Measurements from ENCODE around the gene ZNF493. TPM values are rescaled to one million over a fixed set of nuclear protein-coding genes. Genes with fewer than 3 reads are reported as not detected.
A peak's percentile ranks its signal among the peaks of the same experiment; 100 is the strongest.

ZNF493 gene
- total RNA-seq, 1 donor from 2014 or later: 11.1 TPM

GRCh38 chr19:21451187-21451586 lies 54.3 kb downstream of the ZNF493 start:
- DNase-seq (ENCODE audit: missing footprints): no peak
- ATAC-seq: no peak
- intact Hi-C loops (cut with DNase I): no loop called here

- ATAC-seq (no peak), DNase-seq (ENCODE audit: missing footprints) (no peak)
- intact Hi-C loops (cut with DNase I): no loop called here
These were observed 58.0 kb downstream of the ZNF493 start for GRCh38 chr19:21454901-21455300.

- ATAC-seq: no peak
- intact Hi-C loops (cut with DNase I): no loop called here
- DNase-seq (ENCODE audit: missing footprints): no peak
These were observed 63.8 kb downstream of the ZNF493 start for GRCh38 chr19:21460686-21461085.

GRCh38 chr19:21462540-21462939 lies 65.6 kb downstream of the ZNF493 start:
- ATAC-seq (no peak), DNase-seq (ENCODE audit: missing footprints) (no peak)
- intact Hi-C loops (cut with DNase I): no loop called here

- intact Hi-C loops (cut with DNase I): no loop called here
- peak; percentile 82 for ATAC-seq
These were observed 66.6 kb downstream of the ZNF493 start for GRCh38 chr19:21463449-21464105.

GRCh38 chr19:21466627-21467026 lies 69.7 kb downstream of the ZNF493 start:
- DNase-seq (ENCODE audit: missing footprints) (no peak), ATAC-seq (no peak)
- intact Hi-C loops (cut with DNase I): no loop called here

More at GRCh38 chr19:21463449-21464105, 66.6 kb downstream of the ZNF493 start:
- no peak for DNase-seq (ENCODE audit: missing footprints)

- ATAC-seq (no peak), DNase-seq (ENCODE audit: missing footprints) (no peak)
- intact Hi-C loops (cut with DNase I): no loop called here
These were observed 71.9 kb downstream of the ZNF493 start for GRCh38 chr19:21468791-21469190.

- intact Hi-C loops (cut with DNase I): no loop called here
- DNase-seq (ENCODE audit: missing footprints) (no peak), ATAC-seq (no peak)
These were observed 75.6 kb downstream of the ZNF493 start for GRCh38 chr19:21472507-21472906.

GRCh38 chr19:21474671-21475181 lies 77.8 kb downstream of the ZNF493 start:
- DNase-seq (ENCODE audit: missing footprints) (peak; percentile 91), ATAC-seq (peak; percentile 98)
- intact Hi-C loops (cut with DNase I): no loop called here

Other genes with a start within 250 kb of the ZNF493 start
- 4.3 TPM for gene ZNF708, start 67.7 kb upstream of the ZNF493 start, total RNA-seq
- 1.8 TPM for gene ZNF738, start 38.1 kb upstream of the ZNF493 start, total RNA-seq
- 10.8 TPM for gene ZNF429, start 108.5 kb downstream of the ZNF493 start, total RNA-seq